ENCODE results near the gene COL8A2. TPM values are rescaled to one million over a fixed set of nuclear protein-coding genes. Genes with fewer than 3 reads are reported as not detected.

The COL8A2 gene
- total RNA-seq, 6 experiments from 2014 or later: 0.18 to 0.74 (median 0.52) TPM

GRCh38 chr1:36128905-36129206, 3.8 kb upstream of the COL8A2 start:
- Histone ChIP-seq H3K4me3 (no peak overlapping the region), H3K36me3 (no peaks in the 10 kb centered on the region), H3K27ac (no peak overlapping the region), H3K4me1 (no peaks in the 10 kb centered on the region), H3K9me3 (no peaks in the 10 kb centered on the region), H3K27me3 (no peaks in the 10 kb centered on the region)
- DNase-seq (no peak), ATAC-seq (no peak)
- intact Hi-C loops (cut with DNase I): no loop called here
- TF ChIP-seq CTCF (IDR thresholded peaks at IDR 0.05) (no peak), POLR2A (IDR thresholded peaks at IDR 0.05) (no peak)
- WGBS (ENCODE audit: insufficient coverage, low coverage, low lambda C conversion rate, missing lambda C conversion rate): 100% methylated on average over 3 of the region's 3 CpGs

GRCh38 chr1:36128126-36128904, 3.3 kb upstream of the COL8A2 start:
- no peak for TF ChIP-seq POLR2A (IDR thresholded peaks at IDR 0.05)
- no peak for TF ChIP-seq CTCF (IDR thresholded peaks at IDR 0.05)
- no peaks in the 10 kb centered on the region for H3K36me3 ChIP-seq
- no peak for ATAC-seq
- no peak overlapping the region for H3K4me3 ChIP-seq
- H3K9me3 ChIP-seq: no peaks in the 10 kb centered on the region
- DNase-seq: no peak
- H3K4me1 ChIP-seq: no peaks in the 10 kb centered on the region
- intact Hi-C loops (cut with DNase I): no loop called here
- 80% methylated on average over 1 of the region's 11 CpGs for WGBS (ENCODE audit: insufficient coverage, low coverage, low lambda C conversion rate, missing lambda C conversion rate)
- no peak overlapping the region for H3K27ac ChIP-seq
- H3K27me3 ChIP-seq: no peaks in the 10 kb centered on the region

GRCh38 chr1:36126797-36127500, 1.9 kb upstream of the COL8A2 start:
- DNase-seq (no peak), ATAC-seq (no peak)
- intact Hi-C loops (cut with DNase I): no loop called here
- WGBS (ENCODE audit: insufficient coverage, low coverage, low lambda C conversion rate, missing lambda C conversion rate): 49% methylated on average over 4 of the region's 7 CpGs
- no peaks in the 10 kb centered on the region for H3K4me1 ChIP-seq
- H3K27me3 ChIP-seq: no peaks in the 10 kb centered on the region
- H3K4me3 ChIP-seq: no peak overlapping the region
- TF ChIP-seq CTCF (IDR thresholded peaks at IDR 0.05) (no peak), POLR2A (IDR thresholded peaks at IDR 0.05) (no peak)
- H3K9me3 ChIP-seq: no peaks in the 10 kb centered on the region
- no peaks in the 10 kb centered on the region for H3K36me3 ChIP-seq
- no peak overlapping the region for H3K27ac ChIP-seq

GRCh38 chr1:36126005-36126716, 1.1 kb upstream of the COL8A2 start:
- no peak overlapping the region for H3K27ac ChIP-seq

More at GRCh38 chr1:36126005-36126716, 1.1 kb upstream of the COL8A2 start:
- no peak for ATAC-seq
- Histone ChIP-seq H3K4me3 (no peak overlapping the region), H3K27me3 (no peaks in the 10 kb centered on the region), H3K4me1 (no peaks in the 10 kb centered on the region), H3K9me3 (no peaks in the 10 kb centered on the region), H3K36me3 (no peaks in the 10 kb centered on the region)
- no peak for DNase-seq
- TF ChIP-seq CTCF (IDR thresholded peaks at IDR 0.05) (no peak), POLR2A (IDR thresholded peaks at IDR 0.05) (no peak)
- 78% methylated on average over 16 of the region's 21 CpGs for WGBS (ENCODE audit: insufficient coverage, low coverage, low lambda C conversion rate, missing lambda C conversion rate)
- intact Hi-C loops (cut with DNase I): no loop called here

Data from right lobe of liver (tissue), 6 donors.